Right lobe of liver (tissue), 6 donors: ENCODE results near the gene DHRS1. TPM values are rescaled to one million over a fixed set of nuclear protein-coding genes. Genes with fewer than 3 reads are reported as not detected.

Source experiments
- ATAC-seq, 4 donors: fragments of 200-7000 bp; cut with Tn5 transposase; one replicate each; pipeline ENCODE4 v1.9.1; 2020; ENCODE audit warnings: mild to moderate bottlenecking in 4 of 4, moderate library complexity in 4 of 4
- DNase-seq, 3 donors: peaks; one replicate each; pipeline ENCODE4 v3.0.0-alpha.2; 2020
- H3K27ac ChIP-seq, 3 donors: fragments of 200-600 bp; one replicate each; pipeline ENCODE4 v1.8.0; 2022
- H3K27me3 ChIP-seq, 2 donors: fragments of 200-600 bp; one replicate each; pipeline ENCODE4 v1.8.0; 2022
- H3K36me3 ChIP-seq, 4 donors: fragments of 200-600 bp; sonication (generic) in 1 of 4; one replicate each; pipeline versions ENCODE4 v1.5.1 to v1.8.0; 2017 to 2022; ENCODE audit warnings: control low read depth in 1 of 4
- H3K4me1 ChIP-seq, 4 donors: fragments of 200-600 bp; sonication (generic) in 1 of 4; one replicate each; pipeline versions ENCODE4 v1.5.1 to v1.8.0; 2017 to 2022; ENCODE audit warnings: control low read depth in 1 of 4
- H3K4me3 ChIP-seq, 3 donors: fragments of 200-600 bp; one replicate each; pipeline ENCODE4 v1.8.0; 2022
- H3K9me3 ChIP-seq, 4 donors: fragments of 200-600 bp; sonication (generic) in 1 of 4; one replicate each; pipeline versions ENCODE4 v1.5.1 to v1.8.0; 2017 to 2022; ENCODE audit warnings: control low read depth in 1 of 4
- POLR2A ChIP-seq: fragments of 450-650 bp; IDR thresholded peaks from one replicate; pipeline ENCODE4 v1.6.1; 2017; ENCODE audit warnings: antibody characterized with exemption, mild to moderate bottlenecking
- WGBS: methylation state at CpG from one replicate; pipeline ENCODE4 v1.1.6; 2018; ENCODE audit warnings: low coverage, low lambda C conversion rate; ENCODE audit not compliant: insufficient coverage; ENCODE audit errors: missing lambda C conversion rate; 5-methylcytosine and 5-hydroxymethylcytosine counted together
- intact Hi-C, 2 donors: fragments of 100-400 bp; cut with DNase I; formaldehyde crosslinking; loops; one replicate each; pipeline versions ENCODE4 v1.11.2 to v1.14.1; 2022
- total RNA-seq, 6 experiments: library from RNA; depleted of rRNA in 2 of 6; stranded (reverse); fragments of >200 nt in 2 of 6; fragmentation: NEBNext Ultra II Directional in 3 of 6; extraction: Animal tissue kit (Norgen Biotek cat#: 25700) in 3 of 6; gene quantifications; one replicate each; pipeline versions ENCODE4 v1.1.0 to v1.2.4, GENCODE V29; 2016 to 2023
- TF ChIP-seq, protein P1 (sequence below), 4 donors: fragments of 200-600 bp in 3 of 4; fragments of 450-650 bp in 1 of 4; IDR thresholded peaks; one replicate each; pipeline versions ENCODE4 v1.5.1 to v1.8.0; 2016 to 2022; ENCODE audit warnings: antibody characterized with exemption in 4 of 4, mild to moderate bottlenecking in 2 of 4
- donor health status: DM: no; HTN: yes; CAD: no.
- donor health status: DM: no; HTN: no; CAD: no.
- donor health status: DM: no; HTN: no; CAD: no.
- donor health status: DM: no; HTN: yes; CAD: no.
- donor health status: DM: no; HTN: yes; CAD: no.

The DHRS1 gene
- total RNA-seq, 6 experiments from 2014 or later: 49.1 to 89.3 (median 60.1) TPM

DNA sequence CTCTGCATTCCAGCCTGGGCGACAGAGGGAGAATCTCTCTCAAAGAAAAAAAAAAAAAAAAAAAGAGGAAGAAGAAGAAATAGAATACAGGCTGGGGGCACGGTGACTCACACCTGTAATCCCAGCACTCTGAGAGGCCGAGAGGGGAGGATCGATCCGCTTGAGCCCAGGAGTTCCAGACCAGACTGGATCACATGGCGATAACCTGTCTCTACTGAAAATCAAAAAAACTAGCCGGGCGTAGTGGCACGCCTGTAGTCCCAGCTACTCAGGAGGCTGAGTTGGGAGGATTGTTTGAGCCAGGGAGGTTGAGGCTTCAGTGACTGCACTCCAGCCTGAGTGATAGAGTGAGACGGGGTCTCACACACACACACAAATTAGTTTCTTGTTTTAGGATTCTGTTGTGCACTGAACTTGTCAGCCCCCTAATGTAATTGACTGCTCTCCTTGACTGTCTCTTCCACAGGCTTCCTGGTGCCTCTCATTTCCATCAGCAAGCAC lies 56.2 kb downstream of the DHRS1 start:
- no peaks in the 10 kb centered on the region for H3K27me3 ChIP-seq
- peak in 1 of 4 donors; percentile 0 for ATAC-seq
- TF ChIP-seq, protein P1, sequence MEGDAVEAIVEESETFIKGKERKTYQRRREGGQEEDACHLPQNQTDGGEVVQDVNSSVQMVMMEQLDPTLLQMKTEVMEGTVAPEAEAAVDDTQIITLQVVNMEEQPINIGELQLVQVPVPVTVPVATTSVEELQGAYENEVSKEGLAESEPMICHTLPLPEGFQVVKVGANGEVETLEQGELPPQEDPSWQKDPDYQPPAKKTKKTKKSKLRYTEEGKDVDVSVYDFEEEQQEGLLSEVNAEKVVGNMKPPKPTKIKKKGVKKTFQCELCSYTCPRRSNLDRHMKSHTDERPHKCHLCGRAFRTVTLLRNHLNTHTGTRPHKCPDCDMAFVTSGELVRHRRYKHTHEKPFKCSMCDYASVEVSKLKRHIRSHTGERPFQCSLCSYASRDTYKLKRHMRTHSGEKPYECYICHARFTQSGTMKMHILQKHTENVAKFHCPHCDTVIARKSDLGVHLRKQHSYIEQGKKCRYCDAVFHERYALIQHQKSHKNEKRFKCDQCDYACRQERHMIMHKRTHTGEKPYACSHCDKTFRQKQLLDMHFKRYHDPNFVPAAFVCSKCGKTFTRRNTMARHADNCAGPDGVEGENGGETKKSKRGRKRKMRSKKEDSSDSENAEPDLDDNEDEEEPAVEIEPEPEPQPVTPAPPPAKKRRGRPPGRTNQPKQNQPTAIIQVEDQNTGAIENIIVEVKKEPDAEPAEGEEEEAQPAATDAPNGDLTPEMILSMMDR (IDR thresholded peaks at IDR 0.05): no peak
- TF ChIP-seq POLR2A: no peak
- peaks cover 0 to 27% (median 10%) of the 10 kb centered on the region in 4 donors for H3K36me3 ChIP-seq
- peak overlapping the region; percentile 93 to 100 (median 94) for H3K27ac ChIP-seq
- peak overlapping the region; percentile 66 to 86 (median 73) for H3K4me3 ChIP-seq
- 37% methylated on average over 5 of the region's 10 CpGs for WGBS
- no peaks in the 10 kb centered on the region for H3K9me3 ChIP-seq
- H3K4me1 ChIP-seq: peaks cover 0 to 19% (median 0%) of the 10 kb centered on the region in 4 donors
- peak in 1 of 3 donors; percentile 47 for DNase-seq
- intact Hi-C loops: loop anchor here (5.0 to 10.0 kb wide), 2 partner anchors 51 to 54 kb away; partner anchors contain the start of genes DHRS1 (in 2 of the 2) and NOP9 (in 2 of the 2)

- Histone ChIP-seq H3K27ac (peak overlapping the region; percentile 93 to 100 (median 94)), H3K27me3 (no peaks in the 10 kb centered on the region), H3K9me3 (no peaks in the 10 kb centered on the region), H3K36me3 (peaks cover 4 to 41% (median 13%) of the 10 kb centered on the region in 4 donors), H3K4me3 (peak overlapping the region; percentile 66 to 86 (median 73)), H3K4me1 (peaks cover 0 to 19% (median 0%) of the 10 kb centered on the region in 4 donors)
- TF ChIP-seq POLR2A: no peak
- TF ChIP-seq, protein P1 (IDR thresholded peaks at IDR 0.05): peak; percentile 59 to 80 (median 64)
- intact Hi-C loops: loop anchor here (5.0 to 10.0 kb wide), 2 partner anchors 53 to 55 kb away; partner anchors contain the start of genes DHRS1 (in 2 of the 2) and NOP9 (in 2 of the 2)
- under 1% methylated on average over 30 of the region's 39 CpGs for WGBS
- ATAC-seq (peak; percentile 91 to 96 (median 92)), DNase-seq (peak; percentile 96)
These were observed 57.6 kb downstream of the DHRS1 start for GRCh38 chr14:24241829-24242443.

Other genes with a start within 250 kb of the DHRS1 start
- gene CARMIL3, start 247.8 kb downstream of the DHRS1 start, total RNA-seq: 1 to 10 TPM in 1 of 6 experiments, under 1 TPM in 5; 0.18 to 1.9 (median 0.29) TPM
- under 1 TPM in 4 of 6 experiments, not detected in 2; 0.09 to 0.40 (median 0.18) TPM for gene CPNE6, start 228.2 kb downstream of the DHRS1 start, total RNA-seq
- gene PCK2, start 205.5 kb downstream of the DHRS1 start, total RNA-seq: 100 to 1,000 TPM; 124 to 615 (median 240) TPM
- gene DCAF11, start 185.0 kb downstream of the DHRS1 start, total RNA-seq: 100 to 1,000 TPM in 3 of 6 experiments, 10 to 100 TPM in 3; 65.9 to 180 (median 103) TPM
- gene NRL, start 184.8 kb downstream of the DHRS1 start, total RNA-seq: 1 to 10 TPM; 1.4 to 2.9 (median 2.1) TPM
- 10 to 100 TPM in 3 of 6 experiments, 1 to 10 TPM in 3; 1.5 to 32.5 (median 9.3) TPM for gene FITM1, start 169.1 kb downstream of the DHRS1 start, total RNA-seq
- 100 to 1,000 TPM in 4 of 6 experiments, 10 to 100 TPM in 2; 81.7 to 119 (median 107) TPM for gene PSME1, start 163.6 kb downstream of the DHRS1 start, total RNA-seq
- 10 to 100 TPM; 10.2 to 21.4 (median 11.9) TPM for gene EMC9, start 158.2 kb downstream of the DHRS1 start, total RNA-seq
- gene PSME2, start 153.2 kb downstream of the DHRS1 start, total RNA-seq: 100 to 1,000 TPM in 4 of 6 experiments, 10 to 100 TPM in 2; 66.1 to 142 (median 110) TPM
- gene RNF31, start 152.3 kb downstream of the DHRS1 start, total RNA-seq: 10 to 100 TPM; 17.5 to 39.6 (median 26.2) TPM
- gene IRF9, start 138.5 kb downstream of the DHRS1 start, total RNA-seq: 10 to 100 TPM; 17.4 to 66.6 (median 37.2) TPM
- 1 to 10 TPM; 1.6 to 7.4 (median 3.4) TPM for gene REC8, start 127.7 kb downstream of the DHRS1 start, total RNA-seq
- 10 to 100 TPM; 17.9 to 44.0 (median 23.0) TPM for gene IPO4, start 111.0 kb downstream of the DHRS1 start, total RNA-seq
- 10 to 100 TPM; 32.1 to 49.8 (median 41.2) TPM for gene TM9SF1, start 104.3 kb downstream of the DHRS1 start, total RNA-seq
- gene TSSK4, start 94.1 kb downstream of the DHRS1 start, total RNA-seq: under 1 TPM in 2 of 6 experiments, not detected in 4; 0.29 TPM
- 10 to 100 TPM; 11.9 to 28.9 (median 17.1) TPM for gene CHMP4A, start 86.3 kb downstream of the DHRS1 start, total RNA-seq
- 1 to 10 TPM; 3.7 to 6.3 (median 4.9) TPM for gene MDP1, start 83.7 kb downstream of the DHRS1 start, total RNA-seq
- gene NEDD8, start 67.4 kb downstream of the DHRS1 start, total RNA-seq: 10 to 100 TPM; 60.0 to 72.9 (median 68.7) TPM
- 10 to 100 TPM; 26.2 to 40.2 (median 34.2) TPM for gene GMPR2, start 66.9 kb downstream of the DHRS1 start, total RNA-seq
- gene TINF2, start 57.2 kb downstream of the DHRS1 start, total RNA-seq: 10 to 100 TPM; 13.4 to 28.1 (median 24.1) TPM
- gene TGM1, start 36.6 kb downstream of the DHRS1 start, total RNA-seq: 1 to 10 TPM in 2 of 6 experiments, under 1 TPM in 4; 0.37 to 1.9 (median 0.77) TPM
- 10 to 100 TPM; 11.5 to 28.3 (median 15.2) TPM for gene RABGGTA, start 28.2 kb downstream of the DHRS1 start, total RNA-seq
- gene NOP9, start 70 bp upstream of the DHRS1 start, total RNA-seq: 10 to 100 TPM in 4 of 6 experiments, 1 to 10 TPM in 2; 8.2 to 15.3 (median 11.4) TPM
- gene CIDEB, start 8.2 kb upstream of the DHRS1 start, total RNA-seq: 100 to 1,000 TPM; 118 to 219 (median 196) TPM
- gene LTB4R2, start 10.4 kb upstream of the DHRS1 start, total RNA-seq: 1 to 10 TPM; 1.8 to 5.8 (median 3.5) TPM
- gene LTB4R, start 11.7 kb upstream of the DHRS1 start, total RNA-seq: 1 to 10 TPM; 2.7 to 5.5 (median 3.9) TPM
- 1 to 10 TPM; 2.3 to 7.2 (median 3.9) TPM for gene ADCY4, start 35.3 kb upstream of the DHRS1 start, total RNA-seq
- 1 to 10 TPM in 2 of 6 experiments, under 1 TPM in 4; 0.70 to 1.6 (median 0.90) TPM for gene RIPK3, start 40.2 kb upstream of the DHRS1 start, total RNA-seq
- gene NFATC4, start 68.4 kb upstream of the DHRS1 start, total RNA-seq: 1 to 10 TPM; 1.0 to 3.7 (median 2.0) TPM
- gene NYNRIN, start 99.2 kb upstream of the DHRS1 start, total RNA-seq: 1 to 10 TPM; 1.8 to 6.1 (median 2.7) TPM
- 1 to 10 TPM in 4 of 6 experiments, under 1 TPM in 2; 0.74 to 1.8 (median 1.2) TPM for gene CBLN3, start 129.9 kb upstream of the DHRS1 start, total RNA-seq
- gene KHNYN, start 130.2 kb upstream of the DHRS1 start, total RNA-seq: 10 to 100 TPM; 19.6 to 24.9 (median 21.4) TPM
- 10 to 100 TPM; 24.9 to 32.8 (median 28.3) TPM for gene SDR39U1, start 143.0 kb upstream of the DHRS1 start, total RNA-seq
- not detected for gene CMA1, start 208.5 kb upstream of the DHRS1 start, total RNA-seq